ENCODE results near the gene PHLDA1. TPM values are rescaled to one million over a fixed set of nuclear protein-coding genes. Genes with fewer than 3 reads are reported as not detected.
A peak's percentile ranks its signal among the peaks of the same experiment; 100 is the strongest.

The PHLDA1 gene
- total and polyA plus RNA-seq, 2 of the 13 experiments (the other 11 are each of a cell fraction or from before 2014, with no cell fraction given) = 33.8 to 41.0 TPM

- TF ChIP-seq ARID5B (CRISPR knock-in tag; IDR thresholded peaks at IDR 0.05) (peak; percentile 100), KDM4B (CRISPR knock-in tag; IDR thresholded peaks at IDR 0.05) (0 out of 2 replicates have a peak, but pooled peaks have one; percentile 80), MEIS2 (CRISPR knock-in tag; IDR thresholded peaks at IDR 0.05) (peak; percentile 47; the same call in 1 of the 2 replicates), NFAT5 (CRISPR knock-in tag; IDR thresholded peaks at IDR 0.05) (no peak), RFX5 (IDR thresholded peaks at IDR 0.05; ENCODE audit: low read depth, low read length) (no peak), RCOR2 (CRISPR knock-in tag; IDR thresholded peaks at IDR 0.05) (peak; percentile 97), ZNF704 (CRISPR knock-in tag; IDR thresholded peaks at IDR 0.05; ENCODE audit: borderline replicate concordance) (no peak; the same call in 1 of the 2 replicates), ZNF362 (CRISPR knock-in tag; IDR thresholded peaks at IDR 0.05; ENCODE audit: borderline replicate concordance) (peak; percentile 79)
These were observed 41.2 kb downstream of the PHLDA1 start (continued) for GRCh38 chr12:75990189-75990912.
